Fibroblast of skin of abdomen (primary cell): ENCODE measurements around the gene DUSP11. TPM values are rescaled to one million over a fixed set of nuclear protein-coding genes. Genes with fewer than 3 reads are reported as not detected.
A peak's percentile ranks its signal among the peaks of the same experiment; 100 is the strongest.
"Not testable (repeated sequence)": the region's sequence is repeated elsewhere in the genome, so short reads cannot be mapped to it uniquely, and the experiment has no call there.

Source experiments
- DNase-seq: peaks from one replicate; pipeline ENCODE4 v3.0.0-alpha.2; 2013
- polyA plus RNA-seq, 2 experiments: library from polyadenylated mRNA; unstranded; fragments of 120-200 nt; gene quantifications; one replicate each; pipeline ENCODE4 v1.2.1, GENCODE V29; 2013; ENCODE audit not compliant: insufficient read length in 2 of 2

Gene DUSP11
- polyA plus RNA-seq (2013, experiment 1 of 2; ENCODE audit: insufficient read length) = 23.5 TPM
- 24.4 TPM for polyA plus RNA-seq (2013, experiment 2 of 2; ENCODE audit: insufficient read length)

GRCh38 chr2:73779467-73780236 lies at the start of gene DUSP11:
Gene DUSP11, minus strand, starts transcription at chr2:73780103. Its CDS starts 129 bp downstream, at chr2:73779974.
- DNase-seq = peak; percentile 92

GRCh38 chr2:73828818-73829570 lies 49.1 kb upstream of the DUSP11 start, which contains the start of gene STAMBP:
Gene STAMBP, plus strand, starts transcription at chr2:73828961. Its CDS starts 1,896 bp downstream, at chr2:73830857.
- peak; percentile 95 for DNase-seq

GRCh38 chr2:73828389-73828817 lies 48.5 kb upstream of the DUSP11 start:
- no peak for DNase-seq

GRCh38 chr2:73827660-73828388 lies 47.9 kb upstream of the DUSP11 start:
- DNase-seq = no peak

- DNase-seq = peak; percentile 43
Measured at GRCh38 chr2:73827018-73827417, 47.1 kb upstream of the DUSP11 start.

- DNase-seq = no peak
Measured at GRCh38 chr2:73825408-73825807, 45.5 kb upstream of the DUSP11 start.

GRCh38 chr2:73823916-73824523 lies 44.1 kb upstream of the DUSP11 start:
- DNase-seq = peak; percentile 76

GRCh38 chr2:73823416-73823815 lies 43.5 kb upstream of the DUSP11 start:
- DNase-seq = no peak

GRCh38 chr2:73822991-73823390 lies 43.1 kb upstream of the DUSP11 start:
- no peak for DNase-seq

GRCh38 chr2:73822276-73822675 lies 42.4 kb upstream of the DUSP11 start:
- no peak for DNase-seq

- no peak for DNase-seq
Measured at GRCh38 chr2:73821669-73822068, 41.8 kb upstream of the DUSP11 start.

- DNase-seq = no peak
Measured at GRCh38 chr2:73821227-73821626, 41.3 kb upstream of the DUSP11 start.

- no peak for DNase-seq
Measured at GRCh38 chr2:73818296-73818695, 38.4 kb upstream of the DUSP11 start.

GRCh38 chr2:73812635-73813034 lies 32.7 kb upstream of the DUSP11 start:
- no peak for DNase-seq

- no peak for DNase-seq
Measured at GRCh38 chr2:73811878-73812277, 32.0 kb upstream of the DUSP11 start.

- DNase-seq = not testable (repeated sequence)
Measured at GRCh38 chr2:73783883-73784282, 4.0 kb upstream of the DUSP11 start, which contains the start of gene C2orf78. Gene C2orf78, plus strand, starts transcription at chr2:73784183. Its CDS starts 127 bp downstream, at chr2:73784310.

- not testable (repeated sequence) for DNase-seq
Measured at GRCh38 chr2:73783402-73783801, 3.5 kb upstream of the DUSP11 start.

GRCh38 chr2:73780237-73780582 lies 307 bp upstream of the DUSP11 start:
- no peak for DNase-seq

GRCh38 chr2:73778867-73779466 lies 936 bp downstream of the DUSP11 start:
- not testable (repeated sequence) for DNase-seq

- peak; percentile 46 for DNase-seq
Measured at GRCh38 chr2:73776869-73777519, 2.9 kb downstream of the DUSP11 start.

GRCh38 chr2:73776381-73776780 lies 3.5 kb downstream of the DUSP11 start:
- DNase-seq = peak; percentile 58
